Tibial nerve (tissue), 4 donors: ENCODE measurements around the gene TRMT13. TPM values are rescaled to one million over a fixed set of nuclear protein-coding genes. Genes with fewer than 3 reads are reported as not detected.

Source experiments
- DNase-seq, 2 donors: peaks; one replicate each; pipeline ENCODE4 v3.0.0-alpha.2; 2019; ENCODE audit warnings: low spot score in 2 of 2
- H3K27ac ChIP-seq, 4 donors: fragments of 200-600 bp; sonication (generic) in 3 of 4; one replicate each; pipeline ENCODE4 v1.5.1; 2017 to 2019; ENCODE audit warnings: mild to moderate bottlenecking in 1 of 4
- H3K27me3 ChIP-seq, 2 donors: fragments of 200-600 bp; sonication (generic) in 1 of 2; one replicate each; pipeline versions ENCODE4 v1.5.1 to v1.6.0; 2017 to 2019
- H3K36me3 ChIP-seq, 3 donors: fragments of 200-600 bp; sonication (generic); one replicate each; pipeline ENCODE4 v1.5.1; 2018 to 2019
- H3K4me1 ChIP-seq, 4 donors: fragments of 200-600 bp; sonication (generic) in 3 of 4; one replicate each; pipeline ENCODE4 v1.5.1; 2017 to 2019
- H3K4me3 ChIP-seq, 4 donors: fragments of 200-600 bp; sonication (generic) in 3 of 4; one replicate each; pipeline ENCODE4 v1.5.1; 2017 to 2019; ENCODE audit warnings: mild to moderate bottlenecking in 1 of 4, moderate library complexity in 1 of 4
- H3K9me3 ChIP-seq, 4 donors: fragments of 200-600 bp; sonication (generic) in 3 of 4; one replicate each; pipeline ENCODE4 v1.5.1; 2017 to 2019
- CTCF ChIP-seq, 5 experiments: fragments of 200-600 bp in 3 of 5; fragments of 450-650 bp in 2 of 5; sonication (generic) in 3 of 5; IDR thresholded peaks; one replicate each; pipeline ENCODE4 v1.5.1; 2016 to 2019; ENCODE audit warnings: antibody characterized with exemption in 5 of 5, mild to moderate bottlenecking in 3 of 5, moderate library complexity in 2 of 5
- EP300 ChIP-seq, 2 donors: sonication (generic); formaldehyde crosslinking; IDR thresholded peaks; one replicate each; pipeline ENCODE4 v1.6.1; 2017; ENCODE audit warnings: antibody characterized with exemption in 2 of 2, mild to moderate bottlenecking in 1 of 2
- POLR2A ChIP-seq, 2 donors: fragments of 450-650 bp; IDR thresholded peaks; one replicate each; pipeline ENCODE4 v1.6.1; 2017; ENCODE audit warnings: antibody characterized with exemption in 2 of 2, mild to moderate bottlenecking in 2 of 2, moderate library complexity in 2 of 2
- WGBS, 2 donors: methylation state at CpG; one replicate each; pipeline ENCODE4 v1.1.5; 2018; 5-methylcytosine and 5-hydroxymethylcytosine counted together
- total RNA-seq, 4 donors: library from RNA; depleted of rRNA; stranded (reverse); fragments of >200 nt; gene quantifications; one replicate each; pipeline ENCODE4 v1.1.0, GENCODE V29; 2016

The TRMT13 gene
- total RNA-seq, 4 donors from 2014 or later, result 10.2 to 33.0 (median 16.2) TPM

DNA sequence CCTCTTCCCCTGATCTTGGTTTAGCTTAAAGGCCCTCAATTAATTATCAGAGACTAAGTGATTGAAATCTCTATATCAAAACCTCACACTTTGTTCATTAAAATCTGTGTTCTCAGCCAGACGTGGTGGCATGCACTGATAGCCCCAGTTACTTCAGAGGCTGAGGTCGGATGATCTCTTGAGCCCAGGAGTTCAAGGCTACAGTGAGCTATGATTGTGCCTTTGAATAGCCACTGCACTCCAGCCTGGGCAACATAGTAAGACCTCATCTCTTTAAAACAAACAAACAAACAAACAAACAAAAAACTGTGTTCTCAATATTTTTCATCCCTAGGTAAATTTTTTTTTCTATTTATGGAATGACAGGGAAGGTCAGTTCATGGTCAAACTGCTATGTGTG is 18.7 kb downstream of the TRMT13 start:
- no peak for TF ChIP-seq POLR2A (IDR thresholded peaks at IDR 0.05)
- no peak for TF ChIP-seq CTCF (IDR thresholded peaks at IDR 0.05)
- TF ChIP-seq EP300 (IDR thresholded peaks at IDR 0.05), result no peak
- H3K27ac ChIP-seq, result no peak overlapping the region
- no peaks in the 10 kb centered on the region for H3K27me3 ChIP-seq
- no peak overlapping the region for H3K4me3 ChIP-seq
- 44 to 57% methylated on average over 2 of the region's 2 CpGs for WGBS, 2 donors
- DNase-seq, result no peak
- no peaks in the 10 kb centered on the region for H3K9me3 ChIP-seq
- no peaks in the 10 kb centered on the region for H3K4me1 ChIP-seq
- peaks cover 0 to 44% (median 0%) of the 10 kb centered on the region in 3 donors for H3K36me3 ChIP-seq

DNA sequence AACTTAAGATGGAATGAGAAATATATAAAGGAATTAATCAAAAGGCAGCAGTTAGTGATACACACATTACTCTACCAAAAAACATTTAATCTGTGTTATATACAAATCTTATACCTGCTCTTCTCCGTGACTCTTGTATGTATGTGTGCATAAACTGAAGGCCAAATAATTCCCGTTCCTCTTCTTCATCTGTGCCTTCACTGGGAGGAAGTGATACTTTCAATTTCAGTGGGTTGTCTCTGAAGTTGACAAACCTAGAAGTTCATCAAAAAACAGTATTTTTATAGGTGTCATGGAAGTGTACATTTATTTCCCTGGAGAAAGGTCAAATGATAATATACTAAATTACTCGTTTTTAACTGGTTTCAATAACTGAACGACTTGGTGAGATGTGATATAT is 19.3 kb downstream of the TRMT13 start:
- Histone ChIP-seq H3K27me3 (no peaks in the 10 kb centered on the region), H3K4me1 (no peaks in the 10 kb centered on the region), H3K4me3 (no peak overlapping the region), H3K27ac (no peak overlapping the region), H3K9me3 (no peaks in the 10 kb centered on the region), H3K36me3 (peaks cover 0 to 38% (median 0%) of the 10 kb centered on the region in 3 donors)
- no peak for TF ChIP-seq EP300 (IDR thresholded peaks at IDR 0.05)
- TF ChIP-seq POLR2A (IDR thresholded peaks at IDR 0.05), result no peak
- no peak for TF ChIP-seq CTCF (IDR thresholded peaks at IDR 0.05)
- WGBS, 2 donors, result 73 to 88% methylated on average over 4 of the region's 4 CpGs
- DNase-seq, result no peak

- Histone ChIP-seq H3K4me1 (peaks cover 0 to 9% (median 0%) of the 10 kb centered on the region in 4 donors), H3K4me3 (no peak overlapping the region), H3K27ac (no peak overlapping the region), H3K27me3 (no peaks in the 10 kb centered on the region), H3K9me3 (no peaks in the 10 kb centered on the region), H3K36me3 (peaks cover 0 to 3% (median 0%) of the 10 kb centered on the region in 3 donors)
- TF ChIP-seq CTCF (IDR thresholded peaks at IDR 0.05), result no peak
- no peak for TF ChIP-seq EP300 (IDR thresholded peaks at IDR 0.05)
- TF ChIP-seq POLR2A (IDR thresholded peaks at IDR 0.05), result no peak
- DNase-seq, result no peak
Measured at GRCh38 chr1:100162881-100163280, 29.9 kb downstream of the TRMT13 start.

GRCh38 chr1:100164216-100164615 is 31.3 kb downstream of the TRMT13 start:
- Histone ChIP-seq H3K4me3 (no peak overlapping the region), H3K36me3 (no peaks in the 10 kb centered on the region), H3K27ac (peak overlapping the region in 2 of 4 donors; percentile 34 to 62), H3K27me3 (no peaks in the 10 kb centered on the region), H3K4me1 (peaks cover 0 to 9% (median 0%) of the 10 kb centered on the region in 4 donors), H3K9me3 (no peaks in the 10 kb centered on the region)
- no peak for TF ChIP-seq CTCF (IDR thresholded peaks at IDR 0.05)
- TF ChIP-seq POLR2A (IDR thresholded peaks at IDR 0.05), result no peak
- TF ChIP-seq EP300 (IDR thresholded peaks at IDR 0.05), result no peak
- DNase-seq, result no peak
- WGBS, 2 donors, result 21 to 27% methylated on average over 2 of the region's 2 CpGs

DNA sequence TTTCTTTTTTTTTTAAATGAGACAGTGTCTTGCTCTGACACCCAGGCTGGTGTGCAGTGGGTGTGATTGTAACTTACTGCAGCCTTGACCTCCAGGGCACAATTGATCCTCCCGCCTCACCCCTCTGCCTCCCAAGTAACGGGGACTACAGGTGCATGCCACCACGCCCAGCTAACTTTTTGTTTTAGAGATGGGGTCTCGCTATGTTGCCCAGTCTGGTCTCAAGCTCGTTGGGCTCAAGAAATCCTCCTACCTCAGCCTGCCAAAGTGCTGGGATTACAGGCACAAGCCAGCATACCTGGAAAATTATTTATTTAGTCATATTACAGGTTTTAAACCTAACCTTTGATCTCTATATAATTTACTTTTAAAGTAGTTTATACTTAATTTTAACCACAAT is 31.7 kb downstream of the TRMT13 start:
- 76 to 88% methylated on average over 5 of the region's 5 CpGs for WGBS, 2 donors
- Histone ChIP-seq H3K4me1 (peaks cover 0 to 9% (median 0%) of the 10 kb centered on the region in 4 donors), H3K36me3 (no peaks in the 10 kb centered on the region), H3K4me3 (no peak overlapping the region), H3K27ac (peak overlapping the region in 2 of 4 donors; percentile 34 to 62), H3K27me3 (no peaks in the 10 kb centered on the region), H3K9me3 (no peaks in the 10 kb centered on the region)
- TF ChIP-seq EP300 (IDR thresholded peaks at IDR 0.05) (no peak), CTCF (IDR thresholded peaks at IDR 0.05) (no peak), POLR2A (IDR thresholded peaks at IDR 0.05) (no peak)
- DNase-seq, result no peak
